HT1080 (cell line): Measurements from ENCODE around the gene TMEM72. TPM values are rescaled to one million over a fixed set of nuclear protein-coding genes. Genes with fewer than 3 reads are reported as not detected.

Source experiments
- DNase-seq: peaks from one replicate; pipeline ENCODE4 v3.0.0-alpha.2; 2015; ENCODE audit warnings: low read depth
- total RNA-seq: library from RNA; depleted of rRNA; stranded (reverse); fragments of >200 nt; shearing (Covaris generic); gene quantifications from 2 replicates; pipeline ENCODE4 v1.2.3, GENCODE V29; 2014

TMEM72 gene
- total RNA-seq, 1 experiment from 2014 or later = not detected

DNA sequence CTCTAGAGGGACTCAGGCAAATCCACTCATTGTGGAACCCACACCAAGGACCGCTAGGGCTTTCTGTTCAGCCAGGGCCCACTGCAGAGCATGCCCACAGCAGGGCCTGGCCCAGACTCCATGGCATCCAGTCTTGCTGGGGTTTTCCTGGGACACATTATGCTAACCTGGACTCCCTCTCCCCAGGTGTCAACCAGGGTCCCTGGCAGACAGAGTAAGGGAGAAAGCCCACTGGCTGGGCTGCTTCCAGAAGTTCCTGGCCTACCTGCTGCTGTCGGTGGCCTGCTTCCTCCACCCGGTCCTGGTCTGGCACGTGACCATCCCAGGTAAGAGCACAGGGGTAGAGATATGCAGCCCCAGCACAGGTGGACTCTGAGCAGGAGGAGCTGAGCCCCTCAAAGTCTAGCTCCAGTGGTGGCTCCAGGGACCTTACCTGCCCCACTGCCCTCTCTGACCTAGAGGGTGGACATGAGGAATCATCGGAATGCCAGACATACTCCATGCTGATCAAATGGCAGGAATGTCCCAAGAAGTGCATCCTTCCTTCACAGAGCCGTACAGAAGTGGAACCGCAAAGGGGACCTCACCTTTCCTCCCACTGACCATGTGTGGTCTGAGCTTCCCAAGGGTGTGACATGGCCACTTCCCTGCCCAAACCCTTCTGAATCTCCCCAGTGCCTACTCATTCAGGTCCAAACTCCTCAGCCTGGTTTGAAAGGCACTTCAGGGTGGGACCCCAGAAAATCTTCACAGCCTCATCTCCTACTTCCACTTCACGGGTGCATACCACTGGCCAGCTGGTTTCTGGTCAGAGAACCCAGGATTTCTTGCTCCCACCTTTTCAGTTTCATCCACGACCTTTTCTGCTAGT lies 22.5 kb downstream of the TMEM72 start:
- no peak for DNase-seq

DNA sequence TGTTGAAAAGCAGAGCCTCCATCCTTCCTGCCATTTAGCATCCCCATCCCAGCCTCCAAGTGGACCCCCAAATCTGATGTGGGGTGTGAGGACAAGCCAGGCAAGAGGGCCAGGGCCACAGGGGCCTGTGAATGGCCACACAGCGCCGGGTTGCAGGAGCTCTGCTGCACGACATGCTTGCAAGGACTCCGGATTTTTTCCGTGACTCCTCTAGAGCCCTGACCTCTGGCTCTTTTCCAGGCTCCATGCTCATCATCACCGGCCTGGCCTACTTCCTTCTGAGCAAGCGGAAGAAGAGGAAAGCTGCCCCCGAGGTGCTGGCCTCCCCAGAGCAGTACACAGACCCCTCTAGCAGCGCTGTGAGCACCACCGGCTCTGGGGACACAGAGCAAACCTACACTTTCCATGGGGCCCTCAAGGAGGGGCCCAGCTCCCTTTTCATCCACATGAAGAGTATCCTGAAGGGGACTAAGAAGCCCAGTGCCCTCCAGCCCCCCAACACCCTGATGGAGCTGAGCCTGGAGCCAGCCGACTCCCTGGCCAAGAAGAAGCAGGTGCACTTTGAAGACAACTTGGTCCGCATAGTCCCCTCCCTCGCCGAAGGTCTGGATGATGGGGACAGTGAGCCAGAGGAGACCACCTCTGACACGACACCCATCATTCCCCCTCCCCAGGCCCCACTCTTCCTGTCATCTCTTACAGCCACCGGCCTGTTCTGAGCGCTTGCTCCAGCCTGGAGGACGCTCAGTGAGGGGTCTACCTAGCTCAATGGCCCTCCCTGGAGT lies 23.5 kb downstream of the TMEM72 start:
- no peak for DNase-seq

DNA sequence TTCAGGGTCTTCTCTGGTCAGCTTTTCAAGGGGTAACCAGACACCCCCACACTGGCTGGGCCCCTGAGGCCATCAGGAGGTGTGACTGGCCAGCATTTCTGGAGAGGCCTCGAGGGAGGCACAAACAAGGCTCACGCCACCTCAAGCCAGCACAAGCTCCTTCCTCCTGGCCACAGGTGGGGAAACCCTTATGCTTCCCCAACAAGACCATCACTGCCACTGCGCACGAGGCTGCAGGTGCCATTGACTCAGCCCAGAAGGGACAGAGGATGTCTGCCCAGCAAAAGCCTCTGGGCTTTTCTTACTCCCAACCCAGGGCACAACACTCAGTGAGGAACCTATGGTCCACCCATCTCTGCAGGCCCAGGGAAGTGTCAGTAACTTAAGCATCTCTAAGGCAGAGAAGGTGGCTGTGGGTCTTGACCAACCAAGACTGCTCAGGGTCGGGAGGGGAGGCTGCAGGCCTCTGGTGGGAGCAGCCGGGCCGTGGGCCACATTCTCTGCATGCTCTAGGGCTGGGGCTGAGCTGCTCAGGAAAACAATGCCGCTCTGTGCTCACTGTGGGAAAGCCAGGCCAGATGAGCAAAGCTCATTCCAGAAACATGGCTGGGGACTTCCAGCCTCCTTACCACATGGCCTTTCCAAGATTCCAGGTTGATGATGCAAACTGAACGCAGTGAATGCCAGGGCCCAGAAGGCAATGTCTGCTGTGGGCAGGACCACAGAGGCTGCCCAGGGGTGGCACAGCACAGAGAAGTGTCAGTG lies 24.2 kb downstream of the TMEM72 start:
- peak; percentile 85 for DNase-seq

DNA sequence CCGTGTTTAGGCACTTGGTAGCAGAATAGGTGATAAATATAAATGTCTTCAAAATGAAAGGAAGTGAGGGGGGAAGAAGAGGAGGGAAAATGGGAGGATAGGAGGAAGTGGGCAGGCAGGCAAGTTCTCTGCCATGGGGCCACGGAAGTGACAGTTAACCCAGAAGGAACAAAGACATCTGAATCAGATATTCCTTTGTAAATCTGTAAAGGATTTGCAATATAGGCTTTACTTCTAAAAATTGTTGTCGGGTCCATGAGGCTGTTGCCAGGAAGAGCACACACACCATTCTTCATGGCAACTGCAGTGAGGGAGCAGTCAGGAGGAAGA lies 24.8 kb downstream of the TMEM72 start:
- no peak for DNase-seq

DNA sequence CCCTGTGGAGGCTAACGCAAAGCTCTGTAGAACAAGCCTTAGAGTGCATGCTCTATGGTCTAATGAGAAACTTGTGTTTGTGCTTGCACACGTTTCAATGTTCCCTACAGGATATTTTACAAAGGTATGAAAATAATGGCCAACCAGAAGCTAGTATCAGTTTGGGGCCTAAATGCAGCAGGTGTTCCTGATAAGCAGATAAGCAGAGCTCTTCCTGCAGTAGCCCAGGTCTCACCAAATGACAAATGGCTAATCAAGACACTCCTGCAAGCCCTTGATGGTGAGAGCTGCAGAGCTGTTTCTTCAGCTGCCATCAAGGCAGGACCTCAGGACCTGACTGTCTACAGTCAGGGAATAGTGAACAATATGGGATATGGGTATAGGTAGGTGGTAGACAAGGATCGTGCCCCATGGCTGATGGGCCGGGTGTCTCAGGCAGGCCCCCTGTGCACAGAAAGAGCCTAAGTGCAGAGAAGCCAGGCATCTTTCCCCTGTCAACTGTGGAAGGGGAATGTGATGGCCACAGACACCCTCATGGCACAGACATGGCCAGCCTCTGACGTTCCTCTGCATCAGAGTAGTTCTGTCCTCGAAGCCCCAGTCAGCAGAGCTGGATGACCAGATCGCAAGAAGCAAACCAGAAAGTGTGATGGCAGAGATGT lies 25.3 kb downstream of the TMEM72 start:
- DNase-seq = no peak

DNA sequence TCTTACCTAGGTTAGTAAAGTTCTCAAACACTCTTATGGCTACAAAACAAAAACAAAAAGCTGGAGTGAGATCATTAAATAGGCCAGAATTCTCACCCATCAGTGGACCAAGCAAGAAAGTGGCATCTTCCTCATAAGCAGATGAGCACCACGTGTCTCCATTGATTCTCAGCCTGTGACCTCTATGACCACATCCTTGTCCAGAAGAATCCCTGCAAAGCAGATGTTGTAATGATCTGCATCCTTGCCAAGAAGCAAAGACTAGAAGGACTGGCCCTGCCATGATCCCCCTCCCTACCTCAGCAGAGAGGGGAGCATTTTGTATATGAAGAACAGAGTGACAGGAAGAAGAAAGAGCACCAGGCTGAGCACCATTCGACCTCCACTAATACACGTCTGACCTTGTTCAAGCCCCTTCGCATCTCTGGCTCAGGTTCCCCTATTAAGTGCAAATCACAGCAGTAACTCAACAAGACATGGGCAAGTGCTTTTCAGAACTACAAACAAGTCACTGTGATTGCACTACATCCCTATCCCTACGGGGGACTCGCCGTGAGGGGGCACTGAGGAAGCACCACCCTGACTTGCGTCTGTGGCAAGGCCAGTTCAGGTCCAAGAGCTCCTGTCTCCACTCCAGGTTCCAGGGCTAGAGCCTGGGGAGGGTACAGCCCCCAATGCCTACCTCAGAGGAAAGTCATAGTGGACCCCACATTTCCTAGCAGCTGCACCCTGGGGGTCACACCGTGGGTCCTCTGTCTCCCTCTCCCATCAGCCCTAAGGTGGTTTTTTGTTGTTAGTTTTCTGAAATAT lies 26.3 kb downstream of the TMEM72 start:
- DNase-seq = no peak

DNA sequence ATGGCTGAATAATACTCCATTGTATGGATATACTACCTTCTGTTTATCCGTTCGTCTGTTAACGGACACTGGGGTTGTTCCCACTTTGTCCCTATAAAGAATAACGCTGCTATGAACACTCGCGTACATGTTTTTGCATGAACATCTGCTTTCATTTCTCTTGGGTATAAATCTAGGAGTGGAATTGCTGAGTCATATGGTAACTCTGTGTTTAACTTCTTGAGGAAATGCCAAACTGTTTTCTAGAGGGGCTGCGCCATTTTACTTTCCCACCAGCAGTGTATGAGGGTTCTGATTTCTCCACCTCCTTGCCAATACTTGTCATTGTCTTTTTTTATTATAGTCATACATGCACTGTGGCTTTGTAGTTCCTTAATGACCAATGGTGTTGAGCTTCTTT lies 27.8 kb downstream of the TMEM72 start:
- DNase-seq = no peak

DNA sequence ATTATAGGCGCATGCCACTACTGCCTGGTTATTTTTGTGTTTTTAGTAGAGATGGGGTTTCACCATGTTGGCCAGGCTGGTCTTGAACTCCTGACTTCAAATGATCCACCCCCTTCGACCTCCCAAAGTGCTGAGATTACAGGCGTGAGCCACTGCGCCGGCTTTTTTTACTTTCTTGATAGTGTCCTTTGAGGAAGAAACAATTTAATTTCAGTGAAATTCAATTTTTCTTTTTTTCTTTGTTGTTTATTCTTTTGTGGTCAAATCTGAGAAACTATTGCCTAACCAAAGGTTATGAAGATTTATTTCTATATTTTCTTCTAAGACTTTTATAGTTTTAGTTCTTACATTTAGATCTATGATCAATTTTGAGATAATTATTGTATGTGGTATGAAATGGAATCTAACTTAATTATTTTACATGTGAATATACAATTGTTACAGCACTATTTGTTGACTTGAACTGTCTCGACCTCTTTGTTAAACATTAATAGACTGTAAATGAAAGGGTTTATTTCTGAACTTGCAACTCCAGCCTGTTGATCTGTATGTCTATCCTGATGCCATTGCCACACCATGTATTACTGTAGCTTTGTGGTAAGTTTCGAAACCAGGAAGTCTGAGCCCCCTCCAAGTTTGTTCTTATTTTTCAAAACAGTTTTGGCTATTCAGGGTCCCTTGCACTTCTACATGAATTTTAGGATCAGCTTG lies 28.7 kb downstream of the TMEM72 start:
- no peak for DNase-seq

DNA sequence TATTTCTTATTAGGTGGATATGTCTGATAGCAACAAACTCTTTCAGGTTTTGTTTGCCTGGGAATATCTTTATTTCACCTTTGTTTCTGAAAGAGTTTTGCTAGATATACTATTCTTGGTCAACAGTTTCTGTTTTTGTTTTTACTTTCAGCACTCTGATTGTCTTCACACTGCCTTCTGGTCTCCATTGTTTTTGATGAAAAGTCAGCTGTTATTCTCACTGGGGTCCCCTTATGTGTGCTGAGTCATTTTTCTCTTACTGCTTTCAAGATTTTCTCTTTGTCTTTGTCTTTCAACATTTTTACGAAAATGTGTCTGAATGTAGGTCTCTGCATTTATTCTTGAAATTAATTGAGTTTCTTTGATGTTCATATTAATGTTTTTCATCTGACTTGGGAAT lies 33.2 kb downstream of the TMEM72 start:
- DNase-seq = no peak

DNA sequence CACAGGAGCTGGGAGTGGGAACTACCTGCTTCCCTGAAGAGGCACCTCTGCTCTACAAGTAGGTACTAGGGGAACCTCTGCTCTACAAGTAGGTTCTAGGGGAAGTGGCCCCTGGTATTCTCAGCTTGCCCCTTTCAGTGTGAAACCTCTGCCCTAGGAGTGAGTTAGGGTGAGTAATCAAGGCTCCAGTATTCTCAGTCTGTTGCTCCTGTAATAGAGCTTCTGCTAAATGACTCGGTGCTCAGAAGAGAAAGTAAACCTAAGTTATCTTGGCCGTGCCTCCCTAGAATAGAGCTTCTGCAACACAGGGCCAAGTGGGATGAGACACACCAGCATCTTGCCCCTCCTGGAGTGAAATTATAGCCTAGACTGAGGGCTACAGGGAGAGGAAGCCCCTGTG lies 35.1 kb downstream of the TMEM72 start:
- DNase-seq = peak; percentile 52

DNA sequence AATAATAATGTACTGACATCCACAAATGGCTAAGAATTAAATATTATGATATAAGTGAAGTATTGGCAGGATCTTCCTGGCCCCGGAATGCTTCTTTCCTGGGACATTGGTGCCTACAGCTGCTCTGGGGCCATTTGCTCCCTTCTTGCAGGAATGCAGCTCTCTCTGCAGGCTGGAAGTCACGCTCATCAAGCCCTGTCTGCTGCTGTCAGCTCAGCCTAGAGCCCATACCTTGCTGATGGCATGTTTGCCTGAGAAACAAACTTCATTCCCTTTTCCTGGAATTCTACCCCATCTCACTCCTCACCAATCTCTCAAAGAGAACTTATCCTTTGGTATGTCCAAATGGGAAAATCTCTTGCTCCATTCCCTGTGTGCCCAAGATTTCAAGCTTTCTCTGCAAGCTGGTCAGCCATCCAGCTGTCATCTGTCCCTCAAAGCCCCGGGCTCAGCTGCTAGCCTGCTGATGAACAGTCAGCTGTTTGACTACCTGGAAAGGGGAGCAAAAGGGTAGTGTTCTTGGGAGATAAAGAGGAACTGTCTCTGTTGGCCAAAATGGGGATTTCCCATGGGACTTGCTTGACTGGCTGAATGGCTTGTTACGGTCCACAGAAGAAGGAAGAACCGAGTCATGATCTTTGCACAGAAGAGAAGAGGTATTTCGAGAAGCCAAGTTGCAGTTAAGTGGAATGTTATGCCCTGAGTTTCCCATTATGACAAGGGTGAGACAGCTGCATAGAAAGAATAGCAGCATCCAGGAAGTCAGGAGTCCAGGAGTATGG lies 36.4 kb downstream of the TMEM72 start:
- no peak for DNase-seq

DNA sequence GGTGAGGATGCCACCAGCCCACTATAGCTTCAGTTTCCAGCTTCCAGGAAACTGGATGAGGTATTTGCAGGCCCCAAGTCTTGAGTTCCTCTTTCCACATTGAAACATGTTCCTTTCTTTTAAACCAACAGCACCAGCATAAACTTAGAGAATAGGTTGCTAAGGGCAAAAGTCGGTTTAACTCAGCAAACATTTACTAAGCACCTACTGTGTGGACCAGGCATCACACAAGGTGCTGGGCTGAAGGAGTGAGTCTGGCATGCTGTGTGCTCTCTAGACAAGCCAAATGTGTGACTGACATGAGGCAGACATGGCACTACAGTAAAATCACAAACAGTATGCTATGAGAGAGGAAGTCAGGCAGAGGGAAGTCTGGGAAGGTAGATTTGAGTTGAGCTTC lies 37.5 kb downstream of the TMEM72 start:
- DNase-seq = no peak

DNA sequence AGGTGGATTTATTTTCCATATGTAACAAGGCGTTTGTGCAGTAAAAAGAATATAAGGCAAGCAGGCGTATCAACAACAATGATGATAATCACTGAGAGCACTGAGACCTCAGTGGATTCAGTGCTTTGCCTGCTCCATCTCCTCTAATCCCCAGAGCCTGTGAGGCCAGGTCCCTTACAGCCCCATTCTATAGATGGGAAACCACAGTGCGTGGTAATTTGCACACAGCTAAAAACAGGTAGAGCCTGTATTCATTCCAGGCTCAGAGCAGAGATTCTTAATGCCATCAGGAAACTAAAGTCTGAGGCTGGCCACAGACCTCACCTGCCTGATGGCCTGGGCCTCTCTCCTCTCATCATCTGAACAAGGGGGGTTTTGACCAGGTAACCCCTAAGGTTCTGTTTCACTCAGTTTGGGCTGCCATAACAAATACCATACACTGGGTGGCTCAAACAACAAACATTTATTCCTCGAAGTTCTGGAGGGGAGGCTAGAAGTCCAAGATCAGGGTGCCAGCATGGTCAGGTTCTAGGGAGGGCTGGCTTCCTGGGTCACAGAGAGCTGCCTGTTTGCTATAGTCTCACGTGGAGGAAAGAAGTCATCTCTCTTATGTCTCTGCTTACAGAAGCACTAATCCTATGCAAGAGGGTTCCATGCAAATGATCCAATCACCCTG lies 38.1 kb downstream of the TMEM72 start:
- no peak for DNase-seq

DNA sequence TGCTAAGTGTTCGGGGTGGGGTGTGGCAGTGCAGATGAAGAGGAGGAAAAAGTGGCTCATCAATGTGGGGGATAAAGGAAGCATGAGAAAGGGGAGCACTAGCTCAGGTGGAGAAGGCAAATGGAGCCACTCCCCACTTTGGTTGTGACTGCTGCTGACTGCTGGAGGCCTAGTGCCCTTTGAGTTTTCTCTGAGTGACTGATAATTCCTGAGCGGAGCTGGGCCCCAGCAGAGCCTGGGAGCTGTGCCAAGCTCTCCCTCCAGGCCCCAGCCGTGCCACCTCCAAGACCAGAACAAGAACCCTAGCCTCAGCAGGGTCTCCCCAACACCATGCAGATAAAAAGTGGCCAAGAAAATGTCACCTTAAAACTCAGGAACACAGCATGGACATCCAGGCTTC lies 38.8 kb downstream of the TMEM72 start:
- DNase-seq = no peak

DNA sequence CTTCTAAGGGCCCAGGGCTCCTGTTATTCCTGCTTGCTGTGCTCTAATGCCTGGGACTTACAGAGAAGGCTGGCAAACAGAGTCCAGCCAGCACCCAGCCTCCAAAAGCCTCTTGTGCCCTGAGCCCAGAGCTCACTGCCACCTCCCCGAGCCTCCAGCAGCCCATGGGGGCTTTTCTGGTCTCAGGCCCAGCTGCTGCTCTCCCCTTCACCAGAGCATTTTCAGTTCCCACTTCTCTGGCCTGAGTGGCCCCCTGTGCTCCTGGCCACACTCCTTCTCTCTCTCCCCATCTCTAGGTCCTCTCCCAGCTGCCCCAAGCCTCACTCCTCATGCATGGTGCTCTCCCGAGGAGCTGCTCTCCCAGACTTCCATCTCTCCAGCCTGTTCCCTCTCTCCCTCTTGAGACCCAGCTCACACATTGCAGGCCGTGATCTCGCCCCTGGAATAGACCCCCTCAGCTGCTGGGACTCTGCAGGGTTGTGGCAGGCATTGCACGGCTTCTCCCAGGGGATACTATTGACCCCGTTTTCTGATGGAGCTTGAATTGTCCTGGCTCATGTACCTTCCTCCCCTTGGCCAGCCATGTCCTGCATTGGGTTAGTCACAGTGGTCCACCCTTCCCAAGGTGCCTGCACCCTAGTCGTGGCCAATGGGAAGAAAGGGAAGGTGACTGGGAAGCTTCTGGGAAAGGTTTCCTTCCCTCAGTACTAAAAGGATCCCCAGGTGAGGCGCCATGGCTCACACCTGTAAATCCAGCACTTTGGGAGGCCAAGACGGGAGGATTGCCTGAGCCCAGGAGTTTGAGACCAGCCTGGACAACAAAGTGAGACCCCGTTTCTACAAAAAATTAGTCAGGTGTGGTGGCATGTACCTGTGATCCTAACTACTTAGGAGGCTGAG lies 39.4 kb downstream of the TMEM72 start:
- DNase-seq = no peak

DNA sequence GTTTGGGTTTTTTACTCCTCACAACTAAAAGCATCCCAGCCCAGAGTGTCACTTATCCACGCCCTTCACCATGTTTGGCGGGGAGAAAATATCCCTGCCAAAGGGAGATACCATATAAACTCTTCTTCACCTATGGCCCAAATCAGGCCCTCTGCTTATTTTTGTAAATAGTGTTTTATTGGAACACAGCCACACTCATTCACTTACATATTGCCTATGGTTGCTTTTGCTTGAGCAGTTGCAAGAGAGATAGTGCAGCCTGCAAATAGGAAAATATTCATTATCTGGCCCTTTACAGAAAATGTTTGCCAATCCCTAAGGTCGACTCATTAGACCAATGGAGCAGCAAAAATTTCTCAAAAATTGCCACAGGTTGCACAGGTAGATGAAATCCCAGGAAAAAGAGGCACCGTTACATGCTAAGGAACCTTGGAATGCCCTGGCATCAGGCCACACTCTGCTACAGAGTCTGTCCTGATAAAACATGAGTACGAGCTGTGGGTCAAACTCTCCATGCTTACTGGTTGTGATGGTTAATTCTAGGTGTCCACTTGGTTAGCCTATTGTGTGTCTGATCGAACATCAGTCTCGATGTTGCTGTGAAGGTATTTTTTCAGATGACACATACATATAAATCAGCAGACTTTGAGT lies 40.6 kb downstream of the TMEM72 start:
- no peak for DNase-seq

DNA sequence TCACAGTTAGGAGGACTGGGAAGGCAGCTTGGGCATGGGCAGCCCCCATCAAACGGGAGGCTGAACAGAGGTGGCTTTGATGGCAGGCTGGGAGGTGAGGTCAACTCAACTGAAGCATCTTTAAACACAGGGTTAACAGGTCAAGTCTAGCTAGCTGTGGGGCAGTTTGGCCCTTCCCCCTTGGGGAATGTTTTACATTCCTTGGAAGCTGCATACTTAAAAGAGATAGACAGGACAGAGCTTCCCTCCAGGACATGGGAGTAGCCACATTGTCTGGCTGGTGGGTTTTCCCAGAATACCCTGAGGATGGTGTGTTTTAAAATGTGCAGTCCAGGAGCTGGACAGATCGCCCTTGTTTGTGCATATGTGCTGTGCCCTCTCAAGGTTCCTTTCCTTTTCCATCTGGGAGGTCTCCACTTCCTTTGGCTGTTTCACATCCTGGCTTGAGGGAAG lies 41.7 kb downstream of the TMEM72 start:
- no peak for DNase-seq
